Activated CD4-positive, alpha-beta T cell treated with anti-CD3 and anti-CD28 coated beads, Interleukin-2, amount 10 ng/mL, durations not matched to agents 24 days and 14 days (primary cell): ENCODE data around the gene FUT2. TPM values are rescaled to one million over a fixed set of nuclear protein-coding genes. Genes with fewer than 3 reads are reported as not detected.

ENCODE experiments used
- DNase-seq: peaks from one replicate; pipeline ENCODE4 v3.0.0; 2022
- H3K27ac Mint-ChIP-seq: one replicate; pipeline ENCODE4 v1.8.0; 2022; ENCODE audit warnings: mild to moderate bottlenecking, mixed read lengths
- H3K27me3 Mint-ChIP-seq: one replicate; pipeline ENCODE4 v1.8.0; 2022; ENCODE audit warnings: mixed read lengths
- H3K36me3 Mint-ChIP-seq: one replicate; pipeline ENCODE4 v1.8.0; 2022; ENCODE audit warnings: low read depth, mild to moderate bottlenecking, mixed read lengths
- H3K4me1 Mint-ChIP-seq: one replicate; pipeline ENCODE4 v1.8.0; 2021; ENCODE audit warnings: mixed read lengths
- H3K4me3 Mint-ChIP-seq: one replicate; pipeline ENCODE4 v1.8.0; 2022; ENCODE audit warnings: mild to moderate bottlenecking, moderate library complexity, mixed read lengths
- H3K9me3 Mint-ChIP-seq: one replicate; pipeline ENCODE4 v1.8.0; 2021; ENCODE audit warnings: mixed read lengths
- intact Hi-C: fragments of 100-400 bp; cut with micrococcal nuclease; formaldehyde crosslinking; loops from one replicate; pipeline ENCODE4 v1.15.1; 2023
- total RNA-seq: library from RNA; stranded (reverse); gene quantifications from 2 replicates; pipeline ENCODE4 v1.2.3, GENCODE V29; 2022

FUT2 gene
- total RNA-seq, 1 donor from 2014 or later: not detected

- Mint-ChIP-seq H3K27me3 (peaks cover 8% of the 10 kb centered on the region), H3K4me1 (peaks cover 9% of the 10 kb centered on the region), H3K4me3 (no peak overlapping the region), H3K9me3 (no peaks in the 10 kb centered on the region), H3K27ac (no peak overlapping the region), H3K36me3 (no peaks in the 10 kb centered on the region)
- intact Hi-C loops: loop anchor here (1.0 kb wide), 1 partner anchor 53 kb away; no protein-coding TSS in a partner anchor
- no peak for DNase-seq
Measured at GRCh38 chr19:48661711-48662090, 34.1 kb upstream of the FUT2 start.

- peaks cover 3% of the 10 kb centered on the region for H3K27me3 Mint-ChIP-seq
Measured at GRCh38 chr19:48663667-48664066, 32.1 kb upstream of the FUT2 start.

GRCh38 chr19:48664476-48664875, 31.3 kb upstream of the FUT2 start:
- DNase-seq: no peak
- Mint-ChIP-seq H3K9me3 (peaks cover 4% of the 10 kb centered on the region), H3K27ac (no peak overlapping the region), H3K4me1 (peaks cover 7% of the 10 kb centered on the region), H3K4me3 (no peak overlapping the region), H3K36me3 (no peaks in the 10 kb centered on the region), H3K27me3 (no peaks in the 10 kb centered on the region)
- intact Hi-C loops: no loop called here

More at GRCh38 chr19:48663667-48664066, 32.1 kb upstream of the FUT2 start:
- Mint-ChIP-seq H3K9me3 (peaks cover under 1% of the 10 kb centered on the region), H3K27ac (peak overlapping the region; percentile 51), H3K4me3 (no peak overlapping the region), H3K4me1 (peaks cover 7% of the 10 kb centered on the region), H3K36me3 (no peaks in the 10 kb centered on the region)
- DNase-seq: no peak
- intact Hi-C loops: no loop called here

- H3K4me1 Mint-ChIP-seq: peaks cover 5% of the 10 kb centered on the region
- no peak for DNase-seq
Measured at GRCh38 chr19:48665786-48666185, 30.0 kb upstream of the FUT2 start.

GRCh38 chr19:48668332-48668731, 27.4 kb upstream of the FUT2 start:
- no peaks in the 10 kb centered on the region for H3K36me3 Mint-ChIP-seq
- no peak overlapping the region for H3K27ac Mint-ChIP-seq
- H3K9me3 Mint-ChIP-seq: peaks cover 10% of the 10 kb centered on the region
- no peaks in the 10 kb centered on the region for H3K27me3 Mint-ChIP-seq
- no peak overlapping the region for H3K4me3 Mint-ChIP-seq
- H3K4me1 Mint-ChIP-seq: no peaks in the 10 kb centered on the region
- no peak for DNase-seq
- intact Hi-C loops: no loop called here

More at GRCh38 chr19:48665786-48666185, 30.0 kb upstream of the FUT2 start:
- Mint-ChIP-seq H3K36me3 (no peaks in the 10 kb centered on the region), H3K9me3 (peaks cover 10% of the 10 kb centered on the region), H3K27me3 (no peaks in the 10 kb centered on the region), H3K27ac (no peak overlapping the region), H3K4me3 (no peak overlapping the region)
- intact Hi-C loops: no loop called here

- H3K9me3 Mint-ChIP-seq: peaks cover 10% of the 10 kb centered on the region
- H3K27ac Mint-ChIP-seq: no peak overlapping the region
- H3K27me3 Mint-ChIP-seq: no peaks in the 10 kb centered on the region
- no peaks in the 10 kb centered on the region for H3K36me3 Mint-ChIP-seq
- no peak overlapping the region for H3K4me3 Mint-ChIP-seq
- intact Hi-C loops: no loop called here
- no peak for DNase-seq
- no peaks in the 10 kb centered on the region for H3K4me1 Mint-ChIP-seq
Measured at GRCh38 chr19:48668761-48669160, 27.0 kb upstream of the FUT2 start.

- no peak overlapping the region for H3K4me3 Mint-ChIP-seq
- H3K27ac Mint-ChIP-seq: no peak overlapping the region
Measured at GRCh38 chr19:48669903-48670668, 25.7 kb upstream of the FUT2 start.

GRCh38 chr19:48670699-48671445, 24.9 kb upstream of the FUT2 start:
- Mint-ChIP-seq H3K27ac (peak overlapping the region; percentile 45), H3K9me3 (peaks cover 10% of the 10 kb centered on the region), H3K36me3 (no peaks in the 10 kb centered on the region), H3K4me1 (peaks cover 7% of the 10 kb centered on the region), H3K4me3 (no peak overlapping the region), H3K27me3 (no peaks in the 10 kb centered on the region)
- intact Hi-C loops: no loop called here
- DNase-seq: no peak

More at GRCh38 chr19:48669903-48670668, 25.7 kb upstream of the FUT2 start:
- Mint-ChIP-seq H3K4me1 (peaks cover 2% of the 10 kb centered on the region), H3K9me3 (peaks cover 10% of the 10 kb centered on the region), H3K36me3 (no peaks in the 10 kb centered on the region), H3K27me3 (no peaks in the 10 kb centered on the region)
- DNase-seq: no peak
- intact Hi-C loops: no loop called here

- Mint-ChIP-seq H3K36me3 (no peaks in the 10 kb centered on the region), H3K4me1 (peaks cover 7% of the 10 kb centered on the region), H3K4me3 (no peak overlapping the region), H3K27me3 (no peaks in the 10 kb centered on the region), H3K9me3 (peaks cover 10% of the 10 kb centered on the region), H3K27ac (peak overlapping the region; percentile 45)
- intact Hi-C loops: no loop called here
- DNase-seq: no peak
Measured at GRCh38 chr19:48671446-48671995, 24.2 kb upstream of the FUT2 start.

GRCh38 chr19:48672994-48673393, 22.8 kb upstream of the FUT2 start, which contains the start of gene NTN5:
Gene NTN5 (minus strand): TSS chr19:48673017. CDS start chr19:48670986, 2,031 bp downstream.
- intact Hi-C loops: no loop called here
- no peak within 1 kb of the TSS for H3K27ac Mint-ChIP-seq
- H3K36me3 Mint-ChIP-seq: no peaks in the 10 kb centered on the region
- no peak within 1 kb of the TSS for H3K4me3 Mint-ChIP-seq
- peaks cover 10% of the 10 kb centered on the region for H3K9me3 Mint-ChIP-seq
- DNase-seq: no peak
- H3K27me3 Mint-ChIP-seq: no peaks in the 10 kb centered on the region
- peaks cover 7% of the 10 kb centered on the region for H3K4me1 Mint-ChIP-seq

GRCh38 chr19:48673436-48674100, 22.2 kb upstream of the FUT2 start:
- intact Hi-C loops: loop anchor here (2.0 kb wide), 1 partner anchor 65 kb away; no protein-coding TSS in a partner anchor
- DNase-seq: no peak
- no peak overlapping the region for H3K4me3 Mint-ChIP-seq
- no peaks in the 10 kb centered on the region for H3K27me3 Mint-ChIP-seq
- no peaks in the 10 kb centered on the region for H3K36me3 Mint-ChIP-seq
- H3K4me1 Mint-ChIP-seq: peaks cover 7% of the 10 kb centered on the region
- H3K27ac Mint-ChIP-seq: no peak overlapping the region
- peaks cover 10% of the 10 kb centered on the region for H3K9me3 Mint-ChIP-seq

- peaks cover 6% of the 10 kb centered on the region for H3K9me3 Mint-ChIP-seq
- no peaks in the 10 kb centered on the region for H3K27me3 Mint-ChIP-seq
- peaks cover 7% of the 10 kb centered on the region for H3K4me1 Mint-ChIP-seq
- no peak overlapping the region for H3K4me3 Mint-ChIP-seq
- intact Hi-C loops: loop anchor here (2.0 kb wide), 1 partner anchor 64 kb away; no protein-coding TSS in a partner anchor
- no peak overlapping the region for H3K27ac Mint-ChIP-seq
- DNase-seq: no peak
- no peaks in the 10 kb centered on the region for H3K36me3 Mint-ChIP-seq
Measured at GRCh38 chr19:48674216-48674809, 21.5 kb upstream of the FUT2 start.
